Dedifferentiated amniotic fluid mesenchymal stem cell (primary cell): Measurements from ENCODE around the gene PRKCG.
"Not testable (repeated sequence)": the region's sequence is repeated elsewhere in the genome, so short reads cannot be mapped to it uniquely, and the experiment has no call there.

Experiments
- DNase-seq: peaks from one replicate; pipeline ENCODE4 v3.0.0-alpha.2; 2016; ENCODE audit errors: extremely low spot score

PRKCG gene

DNA sequence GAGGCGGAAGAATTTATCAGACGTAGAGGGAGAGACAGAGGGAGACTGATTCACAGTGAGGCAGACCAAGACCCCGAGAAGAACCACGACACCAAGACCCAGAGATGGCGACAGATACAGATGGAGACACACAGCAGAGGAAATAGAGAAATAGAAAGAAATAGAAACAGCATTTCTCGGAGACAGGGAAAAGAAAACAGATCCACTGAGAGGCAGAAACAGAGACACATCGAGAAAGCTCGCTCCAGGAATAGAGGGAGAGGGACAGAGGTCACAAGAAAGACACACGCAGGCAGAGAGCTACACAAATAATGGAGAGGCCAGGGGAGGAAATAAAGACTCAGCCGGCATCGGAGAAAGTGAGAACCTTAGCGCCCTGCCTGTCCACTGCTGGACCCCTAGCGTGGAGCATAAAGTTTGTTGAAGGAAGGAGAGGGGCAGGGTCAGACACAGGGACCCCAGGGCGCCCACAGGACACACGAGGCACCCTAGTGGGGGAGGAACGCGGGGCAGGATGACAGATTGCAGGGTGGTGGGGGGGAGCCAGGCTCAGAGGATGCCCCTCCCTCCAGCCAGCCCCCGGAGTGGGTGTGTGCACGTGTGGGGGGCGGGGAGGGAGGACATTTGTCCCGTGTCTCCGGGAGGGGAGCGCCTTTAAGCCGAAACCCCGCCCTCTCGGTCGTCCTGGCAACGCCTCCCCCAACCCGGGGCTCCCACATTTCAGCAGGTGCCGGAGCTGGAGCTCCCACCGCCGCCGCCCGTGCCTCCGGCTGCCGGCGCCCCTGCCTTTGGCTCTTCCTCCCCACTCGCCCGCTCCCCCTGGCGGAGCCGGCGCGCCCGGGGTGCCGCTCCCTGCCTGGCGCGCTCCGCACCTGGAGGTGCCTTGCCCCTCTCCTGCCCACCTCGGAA is at the start of gene PRKCG:
Gene PRKCG, plus strand, starts transcription at position 716 of the 909 bp plus-strand sequence. CDS start 298 bp downstream, outside the sequence.
- no peak for DNase-seq

GRCh38 chr19:53832861-53833260 is 49.1 kb upstream of the PRKCG start:
- DNase-seq, result not testable (repeated sequence)

GRCh38 chr19:53838446-53838845 is 43.6 kb upstream of the PRKCG start:
- DNase-seq, result not testable (repeated sequence)

GRCh38 chr19:53840241-53840640 is 41.8 kb upstream of the PRKCG start:
- DNase-seq, result not testable (repeated sequence)

DNA sequence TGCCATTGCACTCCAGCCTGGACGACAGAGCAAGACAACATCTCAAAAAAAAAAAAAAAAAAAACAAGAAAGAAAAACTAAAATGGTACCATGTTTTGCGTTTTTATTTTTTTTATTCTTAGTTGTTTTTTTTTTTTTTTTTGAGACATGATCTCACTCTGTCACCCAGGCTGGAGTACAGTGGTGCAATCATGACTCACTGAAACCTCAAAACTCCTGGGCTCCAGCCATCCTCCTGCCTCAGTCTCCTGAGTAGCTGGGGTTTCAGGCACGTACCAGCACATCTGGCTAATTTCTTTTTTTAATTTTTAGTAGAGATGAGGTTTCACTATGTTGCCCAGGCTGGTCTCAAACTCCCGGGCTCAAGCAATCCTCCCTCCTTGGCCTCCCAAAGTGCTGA is 41.1 kb upstream of the PRKCG start:
- peak; percentile 74 for DNase-seq

- DNase-seq, result no peak
Measured at GRCh38 chr19:53844849-53845246, 37.1 kb upstream of the PRKCG start.

DNA sequence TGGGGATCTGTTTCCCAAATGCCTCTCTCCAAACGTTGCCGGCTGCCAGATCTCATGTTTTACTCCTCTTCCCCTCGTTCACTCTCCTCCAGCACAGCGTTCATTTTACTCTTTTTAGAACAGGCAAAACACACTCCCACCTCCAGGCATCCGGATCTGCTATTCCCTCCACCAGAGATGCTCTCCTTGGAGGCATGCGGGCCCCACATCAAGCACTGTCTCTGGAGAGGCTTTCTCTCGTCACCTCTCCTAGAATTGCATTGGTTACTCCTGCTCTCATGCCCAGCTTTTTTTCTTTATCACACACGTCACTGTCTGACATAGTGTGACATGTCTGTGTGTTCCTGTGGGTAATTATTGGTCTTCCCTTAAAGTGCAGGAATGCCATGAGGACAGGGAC is 34.4 kb upstream of the PRKCG start:
- DNase-seq, result no peak

- no peak for DNase-seq
Measured at GRCh38 chr19:53849237-53849676, 32.7 kb upstream of the PRKCG start.

DNA sequence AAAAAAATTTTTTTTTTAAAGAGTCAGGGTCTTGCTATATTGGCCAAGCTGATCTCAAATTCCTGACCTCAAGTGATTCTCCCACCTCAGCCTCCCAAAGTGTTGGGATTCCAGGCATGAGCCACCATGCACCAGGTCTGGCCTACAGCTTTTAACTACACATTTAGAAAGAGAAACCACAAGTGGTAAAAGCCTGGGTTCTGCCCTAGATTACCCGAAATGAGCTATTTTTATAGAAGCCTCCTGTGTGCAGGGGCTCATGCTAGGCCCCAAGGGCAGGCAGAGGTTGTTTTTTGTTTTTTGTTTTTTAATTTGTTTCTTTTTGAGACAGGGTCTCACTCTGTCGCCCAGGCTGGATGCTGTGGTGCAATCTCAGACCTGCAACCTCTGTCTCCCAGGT is 28.3 kb upstream of the PRKCG start:
- DNase-seq, result no peak

DNA sequence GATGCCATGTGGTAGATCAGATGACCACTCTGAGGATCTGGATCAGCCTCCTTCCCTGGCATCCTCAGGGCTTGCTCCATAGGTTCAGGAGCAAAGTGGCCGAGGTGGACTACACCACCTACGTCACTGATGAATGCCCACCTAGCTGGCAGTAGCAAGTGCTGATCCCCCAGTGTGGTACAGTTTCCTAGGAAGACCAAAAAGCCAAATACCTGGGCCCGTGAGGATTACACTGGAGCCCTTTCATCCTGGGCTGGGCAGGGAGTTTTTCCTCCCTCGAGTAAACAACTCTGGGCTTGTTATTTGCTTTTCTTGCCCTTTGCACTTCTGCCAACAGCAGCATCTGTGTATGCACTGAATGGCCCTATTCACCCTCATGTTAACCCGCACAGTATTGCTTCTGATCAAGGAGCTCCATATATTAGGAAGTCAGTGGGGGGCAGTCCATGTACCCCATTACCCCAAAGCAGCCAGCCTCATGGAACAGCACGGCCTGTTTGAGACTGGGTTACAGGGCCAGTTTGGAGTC is 17.6 kb upstream of the PRKCG start:
- no peak for DNase-seq

GRCh38 chr19:53865523-53865917 is 16.5 kb upstream of the PRKCG start:
- no peak for DNase-seq

GRCh38 chr19:53865918-53866864 is 15.8 kb upstream of the PRKCG start:
- peak; percentile 42 for DNase-seq

DNA sequence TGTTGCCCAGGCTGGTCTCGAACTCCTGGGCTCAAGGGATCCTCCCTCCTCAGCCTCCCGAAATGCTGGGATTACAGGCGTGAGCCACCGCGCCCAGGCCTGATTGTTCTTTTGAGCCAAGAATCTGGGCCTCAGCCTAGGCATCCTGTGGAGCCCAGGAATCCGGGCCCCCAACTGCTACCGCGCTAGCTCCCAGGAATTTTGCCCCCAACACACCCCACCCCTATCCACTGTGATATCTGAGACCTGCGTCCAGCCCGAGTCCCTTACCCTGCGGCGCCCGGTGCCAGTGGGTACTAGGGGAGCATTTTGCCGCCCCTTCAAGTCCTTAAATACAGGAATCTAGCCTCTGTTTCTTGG is 15.2 kb upstream of the PRKCG start:
- DNase-seq, result no peak

DNA sequence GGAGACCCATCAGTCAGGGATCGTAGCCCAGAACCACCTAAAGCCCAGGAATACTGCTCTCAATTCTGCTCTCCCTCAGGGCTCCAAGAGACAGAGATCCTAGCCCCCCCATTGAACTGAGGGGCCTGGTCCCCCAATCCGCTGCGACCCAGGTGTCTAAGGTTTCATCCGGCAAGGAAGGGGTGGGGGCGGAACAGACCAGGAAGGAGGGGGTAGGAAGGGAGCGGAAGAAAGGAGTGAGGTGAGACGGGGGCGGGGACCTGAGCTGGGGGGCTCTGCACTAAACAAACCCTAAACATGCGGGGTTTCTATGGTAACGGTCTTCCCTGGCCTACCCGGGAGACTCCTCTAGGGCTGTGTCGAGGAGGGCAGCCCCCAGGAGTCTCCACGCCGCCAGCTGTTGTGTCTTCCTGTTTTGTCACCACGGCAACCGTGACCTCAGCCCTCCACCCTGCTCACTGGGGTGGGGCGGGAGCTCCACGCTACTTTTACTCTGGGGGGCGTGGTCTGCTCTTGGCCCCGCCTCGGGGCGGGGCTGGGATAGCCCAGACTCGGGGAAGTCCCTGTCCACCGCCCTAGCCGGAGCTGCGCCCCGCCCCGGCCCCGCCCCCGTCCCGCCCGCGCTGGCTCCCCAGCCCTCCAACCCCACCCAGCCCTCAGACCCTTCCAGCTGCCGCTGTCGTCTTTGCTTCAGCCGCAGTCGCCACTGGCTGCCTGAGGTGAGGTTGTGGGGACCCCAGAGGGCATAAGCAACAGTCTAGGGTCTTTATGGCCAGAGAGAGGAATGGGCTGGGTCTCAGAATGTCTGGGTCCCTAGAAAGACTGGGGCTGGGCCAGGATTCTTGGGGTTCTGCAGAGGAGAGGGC is 14.5 kb upstream of the PRKCG start, which contains the start of gene MYADM:
Gene MYADM, plus strand, starts transcription at position 659 of the 866 bp plus-strand sequence. CDS start 5,647 bp downstream, outside the sequence.
- peak; percentile 98 for DNase-seq

DNA sequence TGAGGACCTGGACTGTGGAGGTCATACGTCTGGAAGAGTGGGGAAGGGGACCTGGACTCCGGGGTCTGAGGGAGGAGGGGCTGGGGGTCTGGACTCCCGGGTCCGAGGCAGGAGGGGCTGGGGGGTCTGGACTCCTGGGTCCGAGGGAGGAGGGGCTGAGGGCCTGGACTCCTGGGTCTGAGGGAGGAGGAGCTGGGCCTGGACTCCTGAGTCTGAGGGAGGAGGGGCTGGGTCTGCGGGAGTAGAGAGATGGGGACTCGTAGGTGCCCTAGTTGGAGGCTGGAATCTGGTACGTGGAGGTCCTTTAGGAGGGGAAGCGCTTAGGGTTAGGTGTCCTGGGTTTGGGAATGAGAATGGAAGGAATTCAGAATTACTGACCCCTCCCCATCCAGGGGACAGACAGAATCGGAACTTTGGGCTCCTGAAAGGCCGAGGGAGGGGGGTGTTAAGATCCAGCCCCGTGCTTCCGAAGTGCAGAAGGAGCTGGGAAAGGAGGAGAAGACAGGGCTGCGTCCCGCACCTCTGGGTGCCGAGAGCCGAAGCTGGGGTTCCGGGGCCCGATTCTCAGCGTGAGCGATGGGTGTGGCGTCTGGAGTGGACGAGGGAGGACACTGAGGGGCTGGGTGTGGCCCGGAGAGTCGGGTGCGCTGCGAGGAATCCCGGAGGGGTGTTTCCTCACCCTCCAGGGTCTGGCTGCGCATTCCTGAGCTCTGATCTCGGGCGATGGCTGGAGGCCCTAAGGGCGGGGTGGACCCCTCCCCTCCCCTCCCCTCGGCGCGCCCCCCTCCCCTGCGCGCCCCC is 13.7 kb upstream of the PRKCG start:
- DNase-seq, result peak; percentile 66

GRCh38 chr19:53868892-53869804 is 12.8 kb upstream of the PRKCG start:
- DNase-seq, result peak; percentile 69

- not testable (repeated sequence) for DNase-seq
Measured at GRCh38 chr19:53869805-53870484, 12.1 kb upstream of the PRKCG start.

- DNase-seq, result no peak
Measured at GRCh38 chr19:53870485-53870844, 11.5 kb upstream of the PRKCG start.

GRCh38 chr19:53871454-53871853 is 10.5 kb upstream of the PRKCG start:
- no peak for DNase-seq
